GM12878 (cell line): ENCODE data around the gene STX10. TPM values are rescaled to one million over a fixed set of nuclear protein-coding genes. Genes with fewer than 3 reads are reported as not detected.

Experiments
- CEBPB ChIP-seq, 2 experiments: fragments of 150-350 bp in 1 of 2; IDR thresholded peaks; 2 replicates each; pipeline ENCODE4 v1.6.1; 2012 to 2014; ENCODE audit warnings: low read depth in 2 of 2, low read length in 2 of 2, borderline replicate concordance in 1 of 2, inconsistent platforms in 1 of 2
- EGR1 ChIP-seq, 2 experiments: IDR thresholded peaks; 1 replicate in 1 of 2; 2 replicates in 1 of 2; pipeline ENCODE4 v1.6.1; 2011 to 2012; ENCODE audit warnings: low read depth in 2 of 2, low read length in 2 of 2, borderline replicate concordance in 1 of 2, mild to moderate bottlenecking in 1 of 2, moderate library complexity in 1 of 2
- ETV6 ChIP-seq, 2 experiments: fragments of 450-650 bp in 1 of 2; IDR thresholded peaks in 1 of 2; conservative IDR thresholded peaks in 1 of 2; 2 replicates each; pipeline ENCODE4 v1.6.1; 2014; ENCODE audit warnings: antibody characterized with exemption in 1 of 2, borderline replicate concordance in 1 of 2, low read depth in 1 of 2, mild to moderate bottlenecking in 1 of 2, moderate library complexity in 1 of 2
- FOS ChIP-seq: IDR thresholded peaks from 3 replicates; pipeline ENCODE4 v1.6.1; 2011; ENCODE audit warnings: borderline replicate concordance; ENCODE audit not compliant: insufficient read length; ENCODE audit errors: extremely low read depth
- IRF4 ChIP-seq: IDR thresholded peaks from 2 replicates; pipeline ENCODE4 v1.6.1; 2011; ENCODE audit warnings: low read depth, low read length
- NR2C2 ChIP-seq: IDR thresholded peaks from 2 replicates; pipeline ENCODE4 v1.6.1; 2011; ENCODE audit warnings: borderline replicate concordance, low read depth; ENCODE audit not compliant: control insufficient read depth, insufficient read length
- SIX5 ChIP-seq: IDR thresholded peaks from 2 replicates; pipeline ENCODE4 v1.6.1; 2011; ENCODE audit warnings: mild to moderate bottlenecking, low read depth, low read length, moderate library complexity; ENCODE audit not compliant: severe bottlenecking
- SMARCA5 ChIP-seq: fragments of 450-650 bp; IDR thresholded peaks from 2 replicates; pipeline ENCODE4 v1.6.1; 2017; ENCODE audit warnings: mild to moderate bottlenecking
- TCF12 ChIP-seq: IDR thresholded peaks from 2 replicates; pipeline ENCODE4 v1.6.1; 2011; ENCODE audit warnings: low read depth, mild to moderate bottlenecking, low read length
- ZBED1 ChIP-seq: IDR thresholded peaks from 2 replicates; pipeline ENCODE4 v1.6.1; 2016; ENCODE audit warnings: borderline replicate concordance
- ZZZ3 ChIP-seq: IDR thresholded peaks from 2 replicates; pipeline ENCODE4 v1.6.1; 2011; ENCODE audit warnings: low read depth; ENCODE audit not compliant: control insufficient read depth, insufficient read length
- polyA plus RNA-seq, 11 experiments: library from polyadenylated mRNA; depleted of rRNA in 4 of 11; unstranded in 6 of 11; stranded (reverse) in 5 of 11; fragments of >200 nt; fragmentation: Nextera tagmentation in 4 of 11; fragmentation: Illumina TruSeq in 1 of 11; extraction: Ambion mirVana in 4 of 11; extraction: Trizol in 1 of 11; gene quantifications; 1 replicate in 1 of 11; 2 replicates in 10 of 11; pipeline versions ENCODE4 v1.2.1 to v1.2.3, GENCODE V29; 2011 to 2016; ENCODE audit warnings: inconsistent platforms in 2 of 11, missing spikeins in 2 of 11, low read depth in 1 of 11
- total RNA-seq, 4 experiments: library from RNA; depleted of rRNA in 3 of 4; stranded (reverse); fragments of >200 nt in 3 of 4; fragmentation: Illumina TruSeq in 1 of 4; extraction: Trizol in 1 of 4; gene quantifications; 2 replicates each; pipeline versions ENCODE4 v1.2.1 to v1.2.3, GENCODE V29; 2013 to 2021
- TF ChIP-seq, protein P1 (sequence below): IDR thresholded peaks from 2 replicates; pipeline ENCODE4 v1.6.1; 2012; ENCODE audit warnings: improper control_type of control experiment, low read depth, low read length; ENCODE audit not compliant: insufficient replicate concordance
- TF ChIP-seq, protein P2 (sequence below): fragments of 450-650 bp; IDR thresholded peaks from 2 replicates; pipeline ENCODE4 v1.6.1; 2016; ENCODE audit warnings: mild to moderate bottlenecking, moderate library complexity, borderline replicate concordance
- TF ChIP-seq, protein P3 (sequence below): IDR thresholded peaks from 2 replicates; pipeline ENCODE4 v1.6.1; 2012; ENCODE audit warnings: low read depth, low read length, improper control_type of control experiment
- TF ChIP-seq, protein P4 (sequence below): IDR thresholded peaks from 2 replicates; pipeline ENCODE4 v1.6.1; 2011; ENCODE audit warnings: borderline replicate concordance, low read depth, mild to moderate bottlenecking, moderate library complexity, mixed read lengths, low read length; ENCODE audit not compliant: insufficient read depth; ENCODE audit errors: extremely low read length
- TF ChIP-seq, protein P5 (sequence below): fragments of 450-650 bp; IDR thresholded peaks from 2 replicates; pipeline ENCODE4 v1.6.1; 2016; ENCODE audit warnings: mild to moderate bottlenecking

The STX10 gene
- total and polyA plus RNA-seq, 10 of the 15 experiments (the other 5 are each of a cell fraction or from before 2014, with no cell fraction given), result 0.56 to 76.1 (median 47.6) TPM

DNA sequence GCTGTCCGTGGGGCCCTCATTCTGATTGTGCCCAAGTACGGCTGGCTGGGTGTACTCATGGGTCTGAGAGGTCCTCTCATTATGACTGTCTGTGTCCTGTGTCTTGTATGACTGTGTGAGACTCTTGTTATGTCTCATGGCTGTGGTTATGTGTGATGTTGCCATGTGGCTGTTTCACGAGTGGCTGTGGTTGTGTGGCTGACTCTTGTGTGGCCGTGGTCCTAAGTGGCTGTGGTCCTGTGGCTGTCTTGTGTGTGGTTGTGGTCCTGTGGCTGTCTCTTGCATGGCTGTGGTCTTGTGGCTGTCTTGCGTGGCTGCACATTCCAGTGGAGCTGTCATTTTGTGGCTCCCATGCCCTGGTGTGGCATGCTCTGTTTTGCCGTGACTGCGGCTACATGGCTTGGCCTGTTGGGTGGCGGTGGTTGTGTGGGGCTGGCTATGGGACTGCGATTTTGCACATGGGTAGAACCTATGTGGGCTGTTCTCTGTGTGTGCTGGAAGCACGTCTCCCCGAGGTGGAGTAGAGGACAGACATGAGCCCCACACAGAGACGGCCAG, 50.1 kb downstream of the STX10 start (continued):
- TF ChIP-seq, protein P1, sequence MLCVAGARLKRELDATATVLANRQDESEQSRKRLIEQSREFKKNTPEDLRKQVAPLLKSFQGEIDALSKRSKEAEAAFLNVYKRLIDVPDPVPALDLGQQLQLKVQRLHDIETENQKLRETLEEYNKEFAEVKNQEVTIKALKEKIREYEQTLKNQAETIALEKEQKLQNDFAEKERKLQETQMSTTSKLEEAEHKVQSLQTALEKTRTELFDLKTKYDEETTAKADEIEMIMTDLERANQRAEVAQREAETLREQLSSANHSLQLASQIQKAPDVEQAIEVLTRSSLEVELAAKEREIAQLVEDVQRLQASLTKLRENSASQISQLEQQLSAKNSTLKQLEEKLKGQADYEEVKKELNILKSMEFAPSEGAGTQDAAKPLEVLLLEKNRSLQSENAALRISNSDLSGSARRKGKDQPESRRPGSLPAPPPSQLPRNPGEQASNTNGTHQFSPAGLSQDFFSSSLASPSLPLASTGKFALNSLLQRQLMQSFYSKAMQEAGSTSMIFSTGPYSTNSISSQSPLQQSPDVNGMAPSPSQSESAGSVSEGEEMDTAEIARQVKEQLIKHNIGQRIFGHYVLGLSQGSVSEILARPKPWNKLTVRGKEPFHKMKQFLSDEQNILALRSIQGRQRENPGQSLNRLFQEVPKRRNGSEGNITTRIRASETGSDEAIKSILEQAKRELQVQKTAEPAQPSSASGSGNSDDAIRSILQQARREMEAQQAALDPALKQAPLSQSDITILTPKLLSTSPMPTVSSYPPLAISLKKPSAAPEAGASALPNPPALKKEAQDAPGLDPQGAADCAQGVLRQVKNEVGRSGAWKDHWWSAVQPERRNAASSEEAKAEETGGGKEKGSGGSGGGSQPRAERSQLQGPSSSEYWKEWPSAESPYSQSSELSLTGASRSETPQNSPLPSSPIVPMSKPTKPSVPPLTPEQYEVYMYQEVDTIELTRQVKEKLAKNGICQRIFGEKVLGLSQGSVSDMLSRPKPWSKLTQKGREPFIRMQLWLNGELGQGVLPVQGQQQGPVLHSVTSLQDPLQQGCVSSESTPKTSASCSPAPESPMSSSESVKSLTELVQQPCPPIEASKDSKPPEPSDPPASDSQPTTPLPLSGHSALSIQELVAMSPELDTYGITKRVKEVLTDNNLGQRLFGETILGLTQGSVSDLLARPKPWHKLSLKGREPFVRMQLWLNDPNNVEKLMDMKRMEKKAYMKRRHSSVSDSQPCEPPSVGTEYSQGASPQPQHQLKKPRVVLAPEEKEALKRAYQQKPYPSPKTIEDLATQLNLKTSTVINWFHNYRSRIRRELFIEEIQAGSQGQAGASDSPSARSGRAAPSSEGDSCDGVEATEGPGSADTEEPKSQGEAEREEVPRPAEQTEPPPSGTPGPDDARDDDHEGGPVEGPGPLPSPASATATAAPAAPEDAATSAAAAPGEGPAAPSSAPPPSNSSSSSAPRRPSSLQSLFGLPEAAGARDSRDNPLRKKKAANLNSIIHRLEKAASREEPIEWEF, result no peak
- TF ChIP-seq ZZZ3 (no peak), EGR1 (IDR thresholded peaks at IDR 0.05; ENCODE audit: borderline replicate concordance in 1 of 2, low read depth in 2 of 2, low read length in 2 of 2) (peak; percentile 95 to 98), SMARCA5 (peak; percentile 71), ZBED1 (peak; percentile 98), TCF12 (peak; percentile 89), NR2C2 (no peak), ETV6 (conservative IDR thresholded peaks at IDR 0.05 in 1 of 2, IDR thresholded peaks at IDR 0.05 in 1 of 2; ENCODE audit: borderline replicate concordance in 1 of 2, low read depth in 1 of 2) (peak in 1 of 2 experiments; percentile 97; a peak in 2 of 4 replicates), CEBPB (IDR thresholded peaks at IDR 0.05; ENCODE audit: borderline replicate concordance in 1 of 2, low read depth in 2 of 2, low read length in 2 of 2) (no peak), FOS (no peak), SIX5 (no peak), IRF4 (peak; percentile 100)
- TF ChIP-seq, protein P2, sequence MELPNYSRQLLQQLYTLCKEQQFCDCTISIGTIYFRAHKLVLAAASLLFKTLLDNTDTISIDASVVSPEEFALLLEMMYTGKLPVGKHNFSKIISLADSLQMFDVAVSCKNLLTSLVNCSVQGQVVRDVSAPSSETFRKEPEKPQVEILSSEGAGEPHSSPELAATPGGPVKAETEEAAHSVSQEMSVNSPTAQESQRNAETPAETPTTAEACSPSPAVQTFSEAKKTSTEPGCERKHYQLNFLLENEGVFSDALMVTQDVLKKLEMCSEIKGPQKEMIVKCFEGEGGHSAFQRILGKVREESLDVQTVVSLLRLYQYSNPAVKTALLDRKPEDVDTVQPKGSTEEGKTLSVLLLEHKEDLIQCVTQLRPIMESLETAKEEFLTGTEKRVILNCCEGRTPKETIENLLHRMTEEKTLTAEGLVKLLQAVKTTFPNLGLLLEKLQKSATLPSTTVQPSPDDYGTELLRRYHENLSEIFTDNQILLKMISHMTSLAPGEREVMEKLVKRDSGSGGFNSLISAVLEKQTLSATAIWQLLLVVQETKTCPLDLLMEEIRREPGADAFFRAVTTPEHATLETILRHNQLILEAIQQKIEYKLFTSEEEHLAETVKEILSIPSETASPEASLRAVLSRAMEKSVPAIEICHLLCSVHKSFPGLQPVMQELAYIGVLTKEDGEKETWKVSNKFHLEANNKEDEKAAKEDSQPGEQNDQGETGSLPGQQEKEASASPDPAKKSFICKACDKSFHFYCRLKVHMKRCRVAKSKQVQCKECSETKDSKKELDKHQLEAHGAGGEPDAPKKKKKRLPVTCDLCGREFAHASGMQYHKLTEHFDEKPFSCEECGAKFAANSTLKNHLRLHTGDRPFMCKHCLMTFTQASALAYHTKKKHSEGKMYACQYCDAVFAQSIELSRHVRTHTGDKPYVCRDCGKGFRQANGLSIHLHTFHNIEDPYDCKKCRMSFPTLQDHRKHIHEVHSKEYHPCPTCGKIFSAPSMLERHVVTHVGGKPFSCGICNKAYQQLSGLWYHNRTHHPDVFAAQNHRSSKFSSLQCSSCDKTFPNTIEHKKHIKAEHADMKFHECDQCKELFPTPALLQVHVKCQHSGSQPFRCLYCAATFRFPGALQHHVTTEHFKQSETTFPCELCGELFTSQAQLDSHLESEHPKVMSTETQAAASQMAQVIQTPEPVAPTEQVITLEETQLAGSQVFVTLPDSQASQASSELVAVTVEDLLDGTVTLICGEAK, result no peak
- TF ChIP-seq, protein P3, sequence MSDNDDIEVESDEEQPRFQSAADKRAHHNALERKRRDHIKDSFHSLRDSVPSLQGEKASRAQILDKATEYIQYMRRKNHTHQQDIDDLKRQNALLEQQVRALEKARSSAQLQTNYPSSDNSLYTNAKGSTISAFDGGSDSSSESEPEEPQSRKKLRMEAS, result no peak
- TF ChIP-seq, protein P4, sequence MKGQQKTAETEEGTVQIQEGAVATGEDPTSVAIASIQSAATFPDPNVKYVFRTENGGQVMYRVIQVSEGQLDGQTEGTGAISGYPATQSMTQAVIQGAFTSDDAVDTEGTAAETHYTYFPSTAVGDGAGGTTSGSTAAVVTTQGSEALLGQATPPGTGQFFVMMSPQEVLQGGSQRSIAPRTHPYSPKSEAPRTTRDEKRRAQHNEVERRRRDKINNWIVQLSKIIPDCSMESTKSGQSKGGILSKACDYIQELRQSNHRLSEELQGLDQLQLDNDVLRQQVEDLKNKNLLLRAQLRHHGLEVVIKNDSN, result no peak
- TF ChIP-seq, protein P5, sequence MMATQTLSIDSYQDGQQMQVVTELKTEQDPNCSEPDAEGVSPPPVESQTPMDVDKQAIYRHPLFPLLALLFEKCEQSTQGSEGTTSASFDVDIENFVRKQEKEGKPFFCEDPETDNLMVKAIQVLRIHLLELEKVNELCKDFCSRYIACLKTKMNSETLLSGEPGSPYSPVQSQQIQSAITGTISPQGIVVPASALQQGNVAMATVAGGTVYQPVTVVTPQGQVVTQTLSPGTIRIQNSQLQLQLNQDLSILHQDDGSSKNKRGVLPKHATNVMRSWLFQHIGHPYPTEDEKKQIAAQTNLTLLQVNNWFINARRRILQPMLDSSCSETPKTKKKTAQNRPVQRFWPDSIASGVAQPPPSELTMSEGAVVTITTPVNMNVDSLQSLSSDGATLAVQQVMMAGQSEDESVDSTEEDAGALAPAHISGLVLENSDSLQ, result peak; percentile 66
